ENCODE measurements around the gene PCNP. TPM values are rescaled to one million over a fixed set of nuclear protein-coding genes. Genes with fewer than 3 reads are reported as not detected.

Gene PCNP
- polyA plus RNA-seq, 1 donor (not counting 4 experiments of a cell fraction or from before 2014, with no cell fraction given), result 97.8 TPM

DNA sequence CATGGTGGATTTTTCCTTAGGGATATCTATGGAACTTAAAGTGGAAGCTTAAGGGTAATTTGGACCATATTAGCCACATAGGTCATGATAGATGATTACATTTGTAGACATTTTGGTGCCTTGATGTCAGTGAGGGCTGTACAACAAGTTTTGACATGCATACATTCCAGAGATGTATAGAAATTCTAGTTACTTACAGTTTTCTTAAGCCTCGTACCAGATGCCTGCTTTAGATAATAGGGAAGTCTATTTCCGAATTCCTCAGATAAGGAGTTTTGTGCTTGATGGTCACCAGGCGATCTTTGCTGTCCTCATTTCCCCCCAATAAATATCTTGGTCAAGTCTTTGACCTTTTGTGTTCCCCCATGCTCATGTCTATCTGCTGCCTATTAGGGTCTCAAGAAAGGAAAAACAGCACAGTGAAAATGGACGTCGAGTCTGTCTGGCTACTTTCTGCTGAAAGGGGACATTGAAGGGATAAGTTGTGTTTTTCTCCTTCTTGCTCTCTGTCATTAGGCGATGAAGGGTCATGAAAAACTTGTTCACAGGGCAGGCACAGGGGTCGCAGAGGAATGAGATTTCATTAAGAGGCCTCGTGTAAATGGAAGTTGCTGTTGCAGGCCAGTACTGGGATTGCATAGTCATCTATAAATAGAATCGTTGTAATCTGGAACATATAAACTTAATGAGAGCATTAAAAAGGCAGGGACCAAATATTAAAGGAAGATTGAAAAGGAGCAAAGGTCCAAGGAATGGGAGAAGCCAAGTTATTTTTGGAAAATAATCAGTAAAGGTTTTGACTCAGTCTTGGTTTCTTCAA, 41.0 kb upstream of the PCNP start:
- H3K9me1 ChIP-seq (ENCODE audit: control insufficient read depth, extremely low read depth, insufficient read depth, low read length), result no peaks in the 10 kb centered on the region
- H3K27me3 ChIP-seq (ENCODE audit: control insufficient read depth, extremely low read depth, insufficient read depth, low read length), result no peaks in the 10 kb centered on the region
- H3K4me1 ChIP-seq (ENCODE audit: control insufficient read depth, extremely low read depth, insufficient read depth, low read length), result peaks cover 18% of the 10 kb centered on the region
- H3K27ac ChIP-seq (ENCODE audit: control insufficient read depth, insufficient read depth, low read length), result no peak overlapping the region
- peak overlapping the region; percentile 19 for H2AFZ ChIP-seq (ENCODE audit: control insufficient read depth, low read length)
- H3K79me2 ChIP-seq (ENCODE audit: control insufficient read depth, insufficient read depth, low read length), result no peaks in the 10 kb centered on the region
- H3K9me3 ChIP-seq (ENCODE audit: control insufficient read depth, low read depth, low read length), result no peaks in the 10 kb centered on the region
- no peak overlapping the region for H3K9ac ChIP-seq (ENCODE audit: control insufficient read depth, extremely low read depth, insufficient read depth, low read length)
- peak overlapping the region; percentile 51 for H3K4me2 ChIP-seq (ENCODE audit: control insufficient read depth, extremely low read depth, insufficient read depth, low read depth, low read length)
- dilution Hi-C loops (cut with MboI; ENCODE audit: extremely low pct_ligation_motif_present, low sequenced_read_pairs), result no loop called here
- H4K20me1 ChIP-seq (ENCODE audit: control insufficient read depth, extremely low read depth, insufficient read depth, low read length), result no peaks in the 10 kb centered on the region
- no peak overlapping the region for H3K4me3 ChIP-seq (ENCODE audit: control insufficient read depth in 2 of 3, extremely low read depth in 1 of 3, insufficient read depth in 2 of 3, low read depth in 1 of 3, low read length in 3 of 3)
- TF ChIP-seq, protein P1, sequence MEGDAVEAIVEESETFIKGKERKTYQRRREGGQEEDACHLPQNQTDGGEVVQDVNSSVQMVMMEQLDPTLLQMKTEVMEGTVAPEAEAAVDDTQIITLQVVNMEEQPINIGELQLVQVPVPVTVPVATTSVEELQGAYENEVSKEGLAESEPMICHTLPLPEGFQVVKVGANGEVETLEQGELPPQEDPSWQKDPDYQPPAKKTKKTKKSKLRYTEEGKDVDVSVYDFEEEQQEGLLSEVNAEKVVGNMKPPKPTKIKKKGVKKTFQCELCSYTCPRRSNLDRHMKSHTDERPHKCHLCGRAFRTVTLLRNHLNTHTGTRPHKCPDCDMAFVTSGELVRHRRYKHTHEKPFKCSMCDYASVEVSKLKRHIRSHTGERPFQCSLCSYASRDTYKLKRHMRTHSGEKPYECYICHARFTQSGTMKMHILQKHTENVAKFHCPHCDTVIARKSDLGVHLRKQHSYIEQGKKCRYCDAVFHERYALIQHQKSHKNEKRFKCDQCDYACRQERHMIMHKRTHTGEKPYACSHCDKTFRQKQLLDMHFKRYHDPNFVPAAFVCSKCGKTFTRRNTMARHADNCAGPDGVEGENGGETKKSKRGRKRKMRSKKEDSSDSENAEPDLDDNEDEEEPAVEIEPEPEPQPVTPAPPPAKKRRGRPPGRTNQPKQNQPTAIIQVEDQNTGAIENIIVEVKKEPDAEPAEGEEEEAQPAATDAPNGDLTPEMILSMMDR (optimal IDR thresholded peaks at IDR 0.05 in 1 of 3, IDR thresholded peaks at IDR 0.05 in 1 of 3, conservative IDR thresholded peaks at IDR 0.05 in 1 of 3; ENCODE audit: extremely low read depth in 1 of 3, insufficient read depth in 2 of 3, low read length in 3 of 3), result no peak
- no peak for TF ChIP-seq EZH2 (IDR thresholded peaks at IDR 0.05; ENCODE audit: low read length)
- H3K36me3 ChIP-seq (ENCODE audit: control insufficient read depth in 2 of 2, extremely low read depth in 1 of 2, insufficient read depth in 2 of 2, low read length in 2 of 2), result no peaks in the 10 kb centered on the region
- DNase-seq (ENCODE audit: low read depth, low spot score) (no peak), FAIRE-seq (peak; percentile 48)

DNA sequence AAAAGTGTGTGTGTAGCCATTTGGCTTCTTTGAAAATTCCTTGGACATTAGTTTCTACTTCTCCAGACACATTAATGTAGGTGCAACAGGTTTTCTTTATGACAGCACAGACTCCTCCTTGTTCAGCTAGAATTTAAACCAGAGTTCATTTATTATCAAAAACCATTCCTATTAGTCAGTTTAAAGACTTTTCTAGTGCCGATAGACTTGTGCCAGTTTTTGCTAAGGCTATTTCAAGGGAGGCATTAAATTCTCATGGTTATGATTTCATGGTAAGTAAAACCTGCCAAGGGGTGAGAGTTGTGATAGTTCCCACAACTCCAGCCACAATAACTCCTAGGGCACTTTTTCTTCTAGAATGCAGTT, 40.4 kb upstream of the PCNP start:
- dilution Hi-C loops (cut with MboI; ENCODE audit: extremely low pct_ligation_motif_present, low sequenced_read_pairs), result no loop called here
- H2AFZ ChIP-seq (ENCODE audit: control insufficient read depth, low read length), result no peak overlapping the region
- no peak overlapping the region for H3K4me3 ChIP-seq (ENCODE audit: control insufficient read depth in 2 of 3, extremely low read depth in 1 of 3, insufficient read depth in 2 of 3, low read depth in 1 of 3, low read length in 3 of 3)
- H3K79me2 ChIP-seq (ENCODE audit: control insufficient read depth, insufficient read depth, low read length), result no peaks in the 10 kb centered on the region
- DNase-seq (ENCODE audit: low read depth, low spot score) (no peak), FAIRE-seq (peak; percentile 46)
- H3K27ac ChIP-seq (ENCODE audit: control insufficient read depth, insufficient read depth, low read length), result no peak overlapping the region
- no peak overlapping the region for H3K9ac ChIP-seq (ENCODE audit: control insufficient read depth, extremely low read depth, insufficient read depth, low read length)
- H3K4me2 ChIP-seq (ENCODE audit: control insufficient read depth, extremely low read depth, insufficient read depth, low read depth, low read length), result no peak overlapping the region
- no peaks in the 10 kb centered on the region for H3K9me3 ChIP-seq (ENCODE audit: control insufficient read depth, low read depth, low read length)
- H3K36me3 ChIP-seq (ENCODE audit: control insufficient read depth in 2 of 2, extremely low read depth in 1 of 2, insufficient read depth in 2 of 2, low read length in 2 of 2), result no peaks in the 10 kb centered on the region
- H3K9me1 ChIP-seq (ENCODE audit: control insufficient read depth, extremely low read depth, insufficient read depth, low read length), result no peaks in the 10 kb centered on the region
- H3K27me3 ChIP-seq (ENCODE audit: control insufficient read depth, extremely low read depth, insufficient read depth, low read length), result no peaks in the 10 kb centered on the region
- H3K4me1 ChIP-seq (ENCODE audit: control insufficient read depth, extremely low read depth, insufficient read depth, low read length), result peaks cover 18% of the 10 kb centered on the region
- TF ChIP-seq EZH2 (IDR thresholded peaks at IDR 0.05; ENCODE audit: low read length), result no peak
- TF ChIP-seq, protein P1 (optimal IDR thresholded peaks at IDR 0.05 in 1 of 3, IDR thresholded peaks at IDR 0.05 in 1 of 3, conservative IDR thresholded peaks at IDR 0.05 in 1 of 3; ENCODE audit: extremely low read depth in 1 of 3, insufficient read depth in 2 of 3, low read length in 3 of 3), result no peak
- no peaks in the 10 kb centered on the region for H4K20me1 ChIP-seq (ENCODE audit: control insufficient read depth, extremely low read depth, insufficient read depth, low read length)

All from keratinocyte (primary cell).